ENCODE data around the gene GIN1. TPM values are rescaled to one million over a fixed set of nuclear protein-coding genes. Genes with fewer than 3 reads are reported as not detected.

The GIN1 gene
- total and polyA plus RNA-seq, 2 donors from 2014 or later: 6.3 to 8.1 TPM

DNA sequence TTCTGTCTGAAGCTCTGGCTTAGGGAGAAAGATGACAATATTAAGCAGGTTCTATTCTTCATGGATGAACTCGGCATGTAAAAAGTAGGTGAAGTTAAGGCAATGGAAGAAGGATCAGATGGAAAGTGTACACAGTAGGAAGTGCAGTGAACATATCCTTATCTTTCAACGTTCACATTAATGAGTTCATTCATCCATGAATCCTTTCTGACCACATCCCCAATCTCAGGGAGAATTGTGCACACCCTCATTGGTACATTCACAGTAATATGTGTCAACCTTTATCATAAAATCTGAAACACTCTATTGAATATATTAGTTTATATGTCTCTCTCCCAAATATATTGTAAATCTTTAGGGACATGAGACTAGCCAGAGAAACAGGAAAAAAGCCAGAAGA, 5.5 kb downstream of the GIN1 start:
- Histone ChIP-seq H3K9me3 (ENCODE audit: control insufficient read depth in 2 of 3, insufficient read depth in 1 of 3, low read length in 3 of 3) (no peaks in the 10 kb centered on the region), H3K9ac (ENCODE audit: low read length in 3 of 3) (no peak overlapping the region), H3K27ac (ENCODE audit: low read depth in 2 of 2, low read length in 2 of 2) (no peak overlapping the region), H3K4me1 (ENCODE audit: control insufficient read depth in 2 of 3, insufficient read depth in 2 of 3, low read depth in 1 of 3, low read length in 3 of 3) (no peaks in the 10 kb centered on the region), H3K4me3 (ENCODE audit: low read length in 3 of 3) (no peak overlapping the region), H3K36me3 (ENCODE audit: control insufficient read depth in 2 of 3, insufficient read depth in 3 of 3, low read length in 3 of 3) (no peaks in the 10 kb centered on the region), H3K27me3 (ENCODE audit: control insufficient read depth, insufficient read depth, low read length) (no peaks in the 10 kb centered on the region)
- intact Hi-C loops (cut with DNase I): no loop called here
- DNase-seq (no peak), FAIRE-seq (no peak)
- TF ChIP-seq, protein P1, sequence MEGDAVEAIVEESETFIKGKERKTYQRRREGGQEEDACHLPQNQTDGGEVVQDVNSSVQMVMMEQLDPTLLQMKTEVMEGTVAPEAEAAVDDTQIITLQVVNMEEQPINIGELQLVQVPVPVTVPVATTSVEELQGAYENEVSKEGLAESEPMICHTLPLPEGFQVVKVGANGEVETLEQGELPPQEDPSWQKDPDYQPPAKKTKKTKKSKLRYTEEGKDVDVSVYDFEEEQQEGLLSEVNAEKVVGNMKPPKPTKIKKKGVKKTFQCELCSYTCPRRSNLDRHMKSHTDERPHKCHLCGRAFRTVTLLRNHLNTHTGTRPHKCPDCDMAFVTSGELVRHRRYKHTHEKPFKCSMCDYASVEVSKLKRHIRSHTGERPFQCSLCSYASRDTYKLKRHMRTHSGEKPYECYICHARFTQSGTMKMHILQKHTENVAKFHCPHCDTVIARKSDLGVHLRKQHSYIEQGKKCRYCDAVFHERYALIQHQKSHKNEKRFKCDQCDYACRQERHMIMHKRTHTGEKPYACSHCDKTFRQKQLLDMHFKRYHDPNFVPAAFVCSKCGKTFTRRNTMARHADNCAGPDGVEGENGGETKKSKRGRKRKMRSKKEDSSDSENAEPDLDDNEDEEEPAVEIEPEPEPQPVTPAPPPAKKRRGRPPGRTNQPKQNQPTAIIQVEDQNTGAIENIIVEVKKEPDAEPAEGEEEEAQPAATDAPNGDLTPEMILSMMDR (IDR thresholded peaks at IDR 0.05; ENCODE audit: borderline replicate concordance, extremely low read depth, insufficient read depth): no peak

DNA sequence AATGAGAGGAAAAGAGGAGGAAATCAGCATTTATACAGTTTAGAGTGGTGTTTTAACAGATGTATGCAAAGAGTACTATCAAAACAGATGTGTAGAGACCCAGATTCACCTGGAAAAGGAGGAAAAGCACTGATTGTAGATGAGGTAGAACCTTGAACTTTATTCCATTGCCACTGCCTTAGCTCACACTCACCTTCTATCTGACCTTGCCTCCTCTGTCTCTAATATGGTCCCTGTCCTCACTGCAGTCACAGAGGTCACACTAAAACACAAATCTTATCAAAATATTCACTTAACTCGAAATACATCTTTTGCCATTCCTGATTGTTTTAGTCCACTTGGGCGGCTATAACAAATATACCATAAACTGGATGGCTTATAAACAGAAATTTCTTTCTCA, 7.0 kb downstream of the GIN1 start:
- TF ChIP-seq, protein P1 (IDR thresholded peaks at IDR 0.05; ENCODE audit: borderline replicate concordance, extremely low read depth, insufficient read depth): no peak
- FAIRE-seq: no peak
- intact Hi-C loops (cut with DNase I): no loop called here
- Histone ChIP-seq H3K9ac (ENCODE audit: low read length in 3 of 3) (no peak overlapping the region), H3K4me3 (ENCODE audit: low read length in 3 of 3) (no peak overlapping the region), H3K4me1 (ENCODE audit: control insufficient read depth in 2 of 3, insufficient read depth in 2 of 3, low read depth in 1 of 3, low read length in 3 of 3) (no peaks in the 10 kb centered on the region), H3K9me3 (ENCODE audit: control insufficient read depth in 2 of 3, insufficient read depth in 1 of 3, low read length in 3 of 3) (no peaks in the 10 kb centered on the region), H3K36me3 (ENCODE audit: control insufficient read depth in 2 of 3, insufficient read depth in 3 of 3, low read length in 3 of 3) (no peaks in the 10 kb centered on the region), H3K27me3 (ENCODE audit: control insufficient read depth, insufficient read depth, low read length) (no peaks in the 10 kb centered on the region), H3K27ac (ENCODE audit: low read depth in 2 of 2, low read length in 2 of 2) (no peak overlapping the region)
- DNase-seq: no peak

DNA sequence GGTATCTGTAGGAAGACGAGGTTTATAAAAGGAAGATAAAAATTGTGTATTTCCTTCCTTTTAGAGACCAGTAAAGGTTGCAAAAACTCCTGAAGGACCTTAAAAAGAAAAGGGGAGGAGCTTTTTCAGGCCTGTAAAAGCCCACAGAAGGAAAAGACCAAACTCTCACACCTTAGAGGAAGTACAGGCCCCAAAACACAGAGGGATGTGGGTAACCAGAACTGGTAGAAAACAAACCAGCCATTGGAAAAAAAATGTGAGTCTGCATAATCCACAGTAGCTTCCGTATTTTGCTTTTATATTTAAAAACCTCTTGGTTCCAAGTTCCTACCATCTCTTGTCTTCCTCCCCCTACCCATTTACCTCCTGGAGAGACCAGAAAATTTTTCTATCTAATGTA, 8.5 kb downstream of the GIN1 start:
- Histone ChIP-seq H3K27ac (ENCODE audit: low read depth in 2 of 2, low read length in 2 of 2) (no peak overlapping the region), H3K36me3 (ENCODE audit: control insufficient read depth in 2 of 3, insufficient read depth in 3 of 3, low read length in 3 of 3) (peaks cover 0 to 3% (median 0%) of the 10 kb centered on the region in 3 donors), H3K9me3 (ENCODE audit: control insufficient read depth in 2 of 3, insufficient read depth in 1 of 3, low read length in 3 of 3) (no peaks in the 10 kb centered on the region), H3K4me3 (ENCODE audit: low read length in 3 of 3) (no peak overlapping the region), H3K27me3 (ENCODE audit: control insufficient read depth, insufficient read depth, low read length) (no peaks in the 10 kb centered on the region), H3K4me1 (ENCODE audit: control insufficient read depth in 2 of 3, insufficient read depth in 2 of 3, low read depth in 1 of 3, low read length in 3 of 3) (no peaks in the 10 kb centered on the region), H3K9ac (ENCODE audit: low read length in 3 of 3) (no peak overlapping the region)
- DNase-seq: no peak
- FAIRE-seq: no peak
- TF ChIP-seq, protein P1 (IDR thresholded peaks at IDR 0.05; ENCODE audit: borderline replicate concordance, extremely low read depth, insufficient read depth): no peak
- intact Hi-C loops (cut with DNase I): no loop called here

DNA sequence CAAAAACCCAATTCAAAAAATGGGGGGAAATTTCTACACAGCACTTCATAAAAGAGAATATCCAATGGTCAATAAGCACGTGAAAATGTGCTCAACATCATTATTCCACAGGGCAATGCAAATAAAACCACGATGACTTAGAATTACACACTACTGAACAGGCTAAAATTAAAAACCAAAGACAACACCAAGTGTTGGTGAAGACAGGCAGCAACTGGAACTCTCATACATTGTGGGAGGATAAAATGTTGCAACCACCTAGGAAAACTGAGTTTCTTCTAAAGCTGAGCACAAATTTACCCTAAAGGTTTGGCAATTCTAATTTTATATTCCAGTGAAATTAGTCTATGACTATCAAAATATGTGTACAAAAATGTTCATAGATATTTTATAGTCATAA, 9.5 kb downstream of the GIN1 start:
- H3K4me1 ChIP-seq (ENCODE audit: control insufficient read depth in 2 of 3, insufficient read depth in 2 of 3, low read depth in 1 of 3, low read length in 3 of 3): no peaks in the 10 kb centered on the region
- H3K36me3 ChIP-seq (ENCODE audit: control insufficient read depth in 2 of 3, insufficient read depth in 3 of 3, low read length in 3 of 3): peaks cover 0 to 3% (median 0%) of the 10 kb centered on the region in 3 donors
- TF ChIP-seq, protein P1 (IDR thresholded peaks at IDR 0.05; ENCODE audit: borderline replicate concordance, extremely low read depth, insufficient read depth): no peak
- H3K27ac ChIP-seq (ENCODE audit: low read depth in 2 of 2, low read length in 2 of 2): no peak overlapping the region
- no peaks in the 10 kb centered on the region for H3K27me3 ChIP-seq (ENCODE audit: control insufficient read depth, insufficient read depth, low read length)
- FAIRE-seq (no peak), DNase-seq (no peak)
- no peak overlapping the region for H3K9ac ChIP-seq (ENCODE audit: low read length in 3 of 3)
- intact Hi-C loops (cut with DNase I): no loop called here
- no peak overlapping the region for H3K4me3 ChIP-seq (ENCODE audit: low read length in 3 of 3)
- no peaks in the 10 kb centered on the region for H3K9me3 ChIP-seq (ENCODE audit: control insufficient read depth in 2 of 3, insufficient read depth in 1 of 3, low read length in 3 of 3)

Data from kidney (tissue), 14 donors.